SK-N-MC (cell line): ENCODE measurements around the gene ITGA8.

ENCODE experiments used
- EZH2 ChIP-seq: fragments of 200-600 bp; sonication (generic); IDR thresholded peaks from one replicate; pipeline ENCODE4 v1.6.1; 2017; ENCODE audit warnings: antibody characterized with exemption
- FOXP2 ChIP-seq: optimal IDR thresholded peaks from 2 replicates; pipeline ENCODE3; 2011; ENCODE audit warnings: mild to moderate bottlenecking, moderate library complexity; ENCODE audit not compliant: insufficient read depth; ENCODE audit errors: extremely low read length, control extremely low read depth
- POLR2AphosphoS5 ChIP-seq: IDR thresholded peaks from 2 replicates; pipeline ENCODE4 v1.6.1; 2012; ENCODE audit warnings: mild to moderate bottlenecking, low read depth, low read length, borderline replicate concordance

GRCh38 chr10:15760681-15761080 is 41.0 kb upstream of the ITGA8 start:
- TF ChIP-seq POLR2AphosphoS5 (no peak), EZH2 (no peak), FOXP2 (no peak)
